Measurements from ENCODE around the gene GALNT14. TPM values are rescaled to one million over a fixed set of nuclear protein-coding genes. Genes with fewer than 3 reads are reported as not detected.

Gene GALNT14
- total and polyA plus RNA-seq, 9 of the 15 experiments (the other 6 are each of a cell fraction or from before 2014, with no cell fraction given), result 0.11 TPM; not detected in 8

GRCh38 chr2:31012406-31012805, 125.8 kb downstream of the GALNT14 start (continued):
- no peak for TF ChIP-seq IRF2 (CRISPR knock-in tag; IDR thresholded peaks at IDR 0.05)

DNA sequence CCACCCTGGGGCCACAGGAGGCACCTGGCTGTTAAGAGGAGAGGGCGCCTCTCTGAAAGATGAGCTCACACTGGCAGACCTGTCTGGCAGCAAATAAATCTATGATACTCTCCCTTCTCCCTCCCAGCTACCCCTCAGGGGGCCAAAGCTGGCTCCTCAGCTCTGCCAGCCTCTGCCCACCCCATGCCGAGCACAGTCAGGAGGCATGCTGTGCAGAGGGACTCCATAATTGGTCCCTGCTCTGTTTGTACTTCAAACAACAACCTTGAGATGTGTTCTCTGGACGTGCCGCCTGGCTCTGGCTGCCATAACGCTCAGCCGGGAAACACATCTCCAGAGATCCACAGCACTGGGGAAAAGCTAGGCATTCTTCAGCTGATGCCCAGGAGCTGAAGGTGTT, 126.7 kb downstream of the GALNT14 start:
- H3K27ac ChIP-seq (ENCODE audit: extremely low read depth, low read depth, low read length), result no peak overlapping the region
- in situ Hi-C loops (cut with MboI), result no loop called here

More for the DNA sequence above, 126.7 kb downstream of the GALNT14 start:
- ATAC-seq, result no peak
- Histone ChIP-seq H3K4me3 (no peak overlapping the region), H3K36me3 (ENCODE audit: control insufficient read depth, insufficient read depth, low read length) (no peaks in the 10 kb centered on the region), H3K9ac (ENCODE audit: insufficient read depth in 1 of 2, low read depth in 2 of 2, low read length in 2 of 2) (no peak overlapping the region), H3K27me3 (ENCODE audit: control insufficient read depth in 2 of 2, insufficient read depth in 2 of 2, low read length in 2 of 2) (peaks cover 2 to 21% of the 10 kb centered on the region in 2 experiments; a peak in 2 of 5 replicates), H3K9me1 (ENCODE audit: control insufficient read depth, insufficient read depth, low read length) (no peaks in the 10 kb centered on the region), H3K4me2 (ENCODE audit: insufficient read depth, low read length) (no peak overlapping the region), H3K79me2 (ENCODE audit: control insufficient read depth, insufficient read depth, low read length) (no peaks in the 10 kb centered on the region), H2AFZ (ENCODE audit: low read depth, low read length) (no peak overlapping the region), H3K4me1 (replicated peaks in 1 of 2; ENCODE audit: control insufficient read depth in 2 of 2, insufficient read depth in 2 of 2, low read length in 2 of 2) (no peaks in the 10 kb centered on the region), H4K20me1 (replicated peaks; ENCODE audit: control insufficient read depth, insufficient read depth, low read length) (no peaks in the 10 kb centered on the region; the same call in 1 of the 2 replicates), H3K9me3 (replicated peaks; ENCODE audit: control insufficient read depth, insufficient read depth, low read depth, low read length) (no peaks in the 10 kb centered on the region)
- WGBS (ENCODE audit: insufficient coverage, low coverage, missing lambda C conversion rate), result 0% methylated on average over 5 of the region's 6 CpGs
- DNase-seq (ENCODE audit: extremely low read depth in 1 of 4, low spot score in 3 of 4), result no peak
- CTCF ChIA-PET (ENCODE audit: low intra/inter-chr PET ratio), result no interaction called here
- no TSS peak for BruUV-seq (replicated peaks)
- no peak for TF ChIP-seq ZNF780A (CRISPR knock-in tag; IDR thresholded peaks at IDR 0.05)
- no peak for TF ChIP-seq TFE3 (CRISPR knock-in tag; IDR thresholded peaks at IDR 0.05)
- TF ChIP-seq, protein P1, sequence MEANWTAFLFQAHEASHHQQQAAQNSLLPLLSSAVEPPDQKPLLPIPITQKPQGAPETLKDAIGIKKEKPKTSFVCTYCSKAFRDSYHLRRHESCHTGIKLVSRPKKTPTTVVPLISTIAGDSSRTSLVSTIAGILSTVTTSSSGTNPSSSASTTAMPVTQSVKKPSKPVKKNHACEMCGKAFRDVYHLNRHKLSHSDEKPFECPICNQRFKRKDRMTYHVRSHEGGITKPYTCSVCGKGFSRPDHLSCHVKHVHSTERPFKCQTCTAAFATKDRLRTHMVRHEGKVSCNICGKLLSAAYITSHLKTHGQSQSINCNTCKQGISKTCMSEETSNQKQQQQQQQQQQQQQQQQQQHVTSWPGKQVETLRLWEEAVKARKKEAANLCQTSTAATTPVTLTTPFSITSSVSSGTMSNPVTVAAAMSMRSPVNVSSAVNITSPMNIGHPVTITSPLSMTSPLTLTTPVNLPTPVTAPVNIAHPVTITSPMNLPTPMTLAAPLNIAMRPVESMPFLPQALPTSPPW (CRISPR knock-in tag; IDR thresholded peaks at IDR 0.05), result no peak
- TF ChIP-seq, protein P2, sequence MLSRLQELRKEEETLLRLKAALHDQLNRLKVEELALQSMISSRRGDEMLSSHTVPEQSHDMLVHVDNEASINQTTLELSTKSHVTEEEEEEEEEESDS (CRISPR knock-in tag; IDR thresholded peaks at IDR 0.05), result no peak
- TF ChIP-seq ZNF778 (CRISPR knock-in tag; IDR thresholded peaks at IDR 0.05), result no peak
- TF ChIP-seq COPS2 (conservative IDR thresholded peaks at IDR 0.05), result no peak
- intact Hi-C loops (cut with micrococcal nuclease), result no loop called here
- no peak for FAIRE-seq
- POLR2A ChIA-PET, result interaction anchor here (0.5 to 0.7 kb wide), 2 partner anchors 362 to 431 kb away, joined by 3 to 4 read pairs; no protein-coding TSS in a partner anchor
